BJ (cell line): ENCODE measurements around the gene HABP2. TPM values are rescaled to one million over a fixed set of nuclear protein-coding genes. Genes with fewer than 3 reads are reported as not detected.
A peak's percentile ranks its signal among the peaks of the same experiment; 100 is the strongest.

ENCODE experiments used
- CTCF ChIA-PET: fragments of 350-600 bp; formaldehyde crosslinking; extraction: SDS; loops from one replicate; lab custom pipeline; 2021; ENCODE audit warnings: antibody characterized with exemption, inconsistent platforms; lab: Yijun Ruan, JAX
- POLR2A ChIA-PET: fragments of 300-600 bp; sonication (Branson Sonifier 250); formaldehyde crosslinking; extraction: SDS; loops from one replicate; lab custom pipeline; 2021; ENCODE audit warnings: antibody characterized with exemption; lab: Charles Lee
- DNase-seq: peaks from one replicate; pipeline ENCODE4 v3.0.0-alpha.2; 2011; ENCODE audit warnings: low read depth
- H3K27me3 ChIP-seq: 2 replicates; pipeline ENCODE4 v1.6.0; 2011; ENCODE audit warnings: low read length; ENCODE audit not compliant: control insufficient read depth, insufficient read depth
- H3K36me3 ChIP-seq: 2 replicates; pipeline ENCODE4 v1.5.1; 2011; ENCODE audit warnings: low read length; ENCODE audit not compliant: control insufficient read depth, insufficient read depth
- H3K4me3 ChIP-seq: 2 replicates; pipeline ENCODE4 v1.5.1; 2011; ENCODE audit warnings: low read depth, mild to moderate bottlenecking, control low read depth, low read length
- CTCF ChIP-seq: IDR thresholded peaks from 2 replicates; pipeline ENCODE4 v1.5.1; 2011; ENCODE audit warnings: low read depth, mild to moderate bottlenecking, control low read depth, inconsistent platforms, low read length, moderate library complexity; ENCODE audit not compliant: insufficient read depth
- polyA plus RNA-seq: library from polyadenylated mRNA; depleted of rRNA; stranded (reverse); fragments of >200 nt; gene quantifications from 2 replicates; pipeline ENCODE4 v1.2.3, GENCODE V29; 2011

HABP2 gene
- polyA plus RNA-seq, 1 experiment: 0.02 TPM

GRCh38 chr10:113515161-113515560, 37.7 kb upstream of the HABP2 start:
- no peak for DNase-seq
- POLR2A ChIA-PET: no interaction called here
- no peak overlapping the region for H3K4me3 ChIP-seq
- CTCF ChIA-PET: interaction anchor here (0.8 to 1.3 kb wide), 3 partner anchors 41 to 60 kb away, joined by 3 read pairs; no protein-coding TSS in a partner anchor
- TF ChIP-seq CTCF: no peak
- H3K27me3 ChIP-seq: no peaks in the 10 kb centered on the region
- H3K36me3 ChIP-seq: no peaks in the 10 kb centered on the region

- TF ChIP-seq CTCF: no peak
- ChIA-PET CTCF (interaction anchor here (0.8 to 1.3 kb wide), 4 partner anchors 41 to 74 kb away, joined by 3 read pairs; no protein-coding TSS in a partner anchor), POLR2A (no interaction called here)
- H3K4me3 ChIP-seq: no peak overlapping the region
- H3K36me3 ChIP-seq: no peaks in the 10 kb centered on the region
- peak; percentile 41 for DNase-seq
- no peaks in the 10 kb centered on the region for H3K27me3 ChIP-seq
Measured at GRCh38 chr10:113515601-113516000, 37.3 kb upstream of the HABP2 start.

- Histone ChIP-seq H3K4me3 (no peak overlapping the region), H3K36me3 (no peaks in the 10 kb centered on the region), H3K27me3 (no peaks in the 10 kb centered on the region)
- no peak for TF ChIP-seq CTCF
- ChIA-PET CTCF (interaction anchor here (0.8 to 1.3 kb wide), 4 partner anchors 41 to 74 kb away, joined by 3 read pairs; no protein-coding TSS in a partner anchor), POLR2A (no interaction called here)
- DNase-seq: no peak
Measured at GRCh38 chr10:113516061-113516460, 36.8 kb upstream of the HABP2 start.

GRCh38 chr10:113517165-113517900, 35.5 kb upstream of the HABP2 start:
- Histone ChIP-seq H3K36me3 (no peaks in the 10 kb centered on the region), H3K27me3 (no peaks in the 10 kb centered on the region), H3K4me3 (no peak overlapping the region)
- no peak for TF ChIP-seq CTCF
- ChIA-PET CTCF (interaction anchor here (0.6 to 6.4 kb wide), 6 partner anchors 32 to 434 kb away, joined by 3 to 45 read pairs (median 4); no protein-coding TSS in a partner anchor), POLR2A (no interaction called here)
- DNase-seq: no peak

GRCh38 chr10:113517901-113518260, 35.0 kb upstream of the HABP2 start:
- H3K36me3 ChIP-seq: no peaks in the 10 kb centered on the region
- DNase-seq: no peak
- TF ChIP-seq CTCF: no peak
- CTCF ChIA-PET: interaction anchor here (0.8 to 6.4 kb wide), 6 partner anchors 33 to 133 kb away, joined by 3 to 45 read pairs (median 4); no protein-coding TSS in a partner anchor
- no peaks in the 10 kb centered on the region; the same call in 1 of the 2 replicates for H3K27me3 ChIP-seq
- no peak overlapping the region for H3K4me3 ChIP-seq
- POLR2A ChIA-PET: no interaction called here
